GM19468 (cell line): ENCODE measurements around the gene MYT1.

Experiments used
- ATAC-seq: cut with Tn5 transposase; IDR thresholded peaks from one replicate; pipeline ENCODE4 v1.9.1; 2021; ENCODE audit warnings: mild to moderate bottlenecking, moderate library complexity, moderate number of reproducible peaks; ENCODE audit not compliant: unreplicated experiment; ENCODE audit errors: extremely low read depth

Gene MYT1

DNA sequence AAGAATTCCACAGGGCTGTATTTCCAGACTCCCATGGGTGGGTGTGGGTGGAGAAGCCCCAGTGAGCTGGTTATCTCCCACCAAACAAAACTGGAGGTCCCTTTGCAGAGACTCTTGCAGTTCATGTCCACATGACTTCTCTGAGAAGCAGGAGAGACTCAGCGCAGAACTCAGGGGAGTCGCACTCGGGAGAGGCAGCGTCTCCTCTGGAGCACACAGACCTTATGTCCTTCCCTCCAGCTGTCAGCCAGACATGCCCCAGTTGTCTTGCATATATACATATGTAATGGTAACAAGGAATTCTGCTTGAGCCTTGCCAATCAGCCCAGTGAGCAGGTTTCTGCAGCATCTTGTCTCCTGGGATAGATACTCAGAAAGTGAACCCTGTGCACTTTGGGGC, 23.8 kb downstream of the MYT1 start:
- ATAC-seq: no peak

DNA sequence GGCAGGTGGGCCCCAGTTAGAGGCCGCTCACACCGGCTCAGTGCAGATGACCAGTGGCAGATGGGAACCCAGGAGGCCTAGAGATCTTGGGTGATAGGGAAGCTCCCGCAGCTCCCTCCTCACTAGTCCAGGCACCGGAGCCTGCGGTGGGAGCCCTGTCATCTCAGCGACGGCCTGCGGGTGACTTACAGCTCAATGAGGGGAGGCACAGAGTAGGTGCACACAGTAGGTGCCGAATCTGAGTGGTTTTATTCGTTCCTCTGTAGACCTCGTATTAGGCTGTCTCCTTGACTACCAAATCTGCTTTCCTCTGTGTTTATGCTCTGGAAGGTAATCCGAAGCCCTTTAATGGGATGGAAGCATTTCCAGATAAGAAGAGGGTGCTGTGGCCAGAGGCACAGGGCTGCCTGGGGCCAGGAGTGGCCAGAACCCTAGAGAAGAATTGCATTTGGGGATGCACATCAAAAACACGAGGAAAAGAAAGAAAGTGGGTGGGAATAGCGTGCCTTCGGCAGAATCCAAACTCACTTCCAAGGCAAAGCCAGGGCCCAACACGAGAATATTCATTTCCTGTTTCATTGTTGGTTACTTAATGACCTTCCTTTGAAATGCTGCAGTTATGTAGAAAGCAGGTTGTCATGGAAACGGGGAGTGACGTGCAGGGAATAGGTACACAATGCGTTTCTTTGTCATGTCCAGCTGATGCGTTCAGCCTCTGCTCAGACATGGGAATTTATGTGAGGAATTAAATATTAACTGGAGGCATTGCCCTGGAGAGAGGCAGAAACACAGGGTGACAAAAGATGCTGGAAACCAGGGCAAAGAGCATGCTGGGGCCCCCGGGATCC, 24.7 kb downstream of the MYT1 start:
- ATAC-seq: no peak

DNA sequence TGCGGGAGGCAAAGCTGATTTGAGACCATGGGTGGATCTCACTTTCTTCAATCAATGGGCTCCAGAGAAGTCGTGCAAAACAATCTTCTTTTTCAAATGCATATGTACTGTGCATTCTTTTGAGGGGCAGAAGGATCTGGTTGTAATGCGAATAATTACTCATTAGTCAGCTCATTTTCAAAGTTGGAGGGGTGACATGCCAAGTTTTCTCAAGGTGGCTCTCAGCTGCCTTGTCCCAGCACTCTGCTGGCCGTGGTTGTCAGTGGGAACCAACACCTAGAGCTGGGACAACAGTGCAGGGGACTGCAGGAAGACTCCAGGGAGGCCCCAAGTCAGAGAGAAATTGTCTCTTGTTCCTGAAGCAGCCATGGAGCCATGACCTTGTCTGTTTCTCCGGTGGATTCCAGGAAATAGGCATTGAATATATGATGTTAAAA, 25.3 kb downstream of the MYT1 start:
- ATAC-seq: no peak

DNA sequence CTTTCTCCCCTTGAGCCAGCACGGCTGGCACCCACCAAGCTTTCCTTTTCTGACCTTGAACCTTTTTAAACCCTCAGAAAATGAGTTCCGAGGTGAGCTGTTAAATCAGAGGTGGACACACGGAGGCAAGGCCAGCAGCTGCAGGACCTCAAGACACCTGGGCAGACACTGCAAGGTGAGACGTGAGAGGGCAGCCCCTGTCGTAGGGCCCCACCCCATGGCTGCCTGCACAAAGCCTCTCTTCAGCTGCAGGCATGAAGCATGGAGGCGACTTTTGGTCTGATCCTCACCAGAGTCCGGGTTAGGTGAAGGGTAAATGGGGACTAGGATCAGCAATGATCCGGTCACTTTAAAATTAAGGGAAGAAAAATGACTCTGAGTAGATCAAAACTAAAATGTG, 25.7 kb downstream of the MYT1 start:
- no peak for ATAC-seq

DNA sequence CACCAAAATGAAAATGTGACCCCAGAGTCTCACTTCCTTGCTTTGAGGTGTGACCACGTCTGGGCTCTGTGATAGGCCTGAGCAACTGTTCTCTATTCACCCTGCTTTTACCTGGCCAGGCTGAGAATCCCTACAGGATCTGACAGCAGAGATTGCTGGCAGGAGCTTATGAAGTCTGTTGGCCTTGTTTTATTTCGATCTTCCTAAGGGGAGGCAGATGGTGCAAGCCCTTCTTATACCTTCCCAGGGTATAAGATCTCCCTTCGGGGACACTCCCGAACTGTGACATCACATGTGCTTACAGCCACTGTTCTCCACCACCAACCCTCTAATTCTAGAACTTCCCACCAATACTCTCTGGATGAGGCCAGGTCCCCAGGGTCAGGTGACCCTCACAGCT, 26.8 kb downstream of the MYT1 start:
- ATAC-seq: no peak

DNA sequence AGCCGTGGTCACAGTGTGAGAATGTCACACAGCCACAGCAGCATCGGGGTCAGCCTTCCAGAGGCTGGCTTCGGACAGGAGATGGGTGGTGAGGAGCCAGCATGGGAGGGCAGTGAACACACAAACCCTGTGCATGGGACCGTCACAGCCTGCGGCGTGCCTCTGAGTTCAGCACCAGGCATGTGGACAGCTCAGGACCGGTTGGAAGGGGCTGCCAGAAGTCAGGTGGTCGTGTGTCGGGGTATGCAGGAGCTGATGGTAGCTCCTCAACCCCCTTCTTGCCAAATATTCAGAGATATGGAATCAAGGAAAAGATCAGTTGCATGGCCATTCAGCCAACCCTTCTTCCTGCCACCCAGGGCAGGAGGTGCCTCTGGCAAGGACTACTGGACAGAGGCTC, 28.2 kb downstream of the MYT1 start:
- no peak for ATAC-seq

DNA sequence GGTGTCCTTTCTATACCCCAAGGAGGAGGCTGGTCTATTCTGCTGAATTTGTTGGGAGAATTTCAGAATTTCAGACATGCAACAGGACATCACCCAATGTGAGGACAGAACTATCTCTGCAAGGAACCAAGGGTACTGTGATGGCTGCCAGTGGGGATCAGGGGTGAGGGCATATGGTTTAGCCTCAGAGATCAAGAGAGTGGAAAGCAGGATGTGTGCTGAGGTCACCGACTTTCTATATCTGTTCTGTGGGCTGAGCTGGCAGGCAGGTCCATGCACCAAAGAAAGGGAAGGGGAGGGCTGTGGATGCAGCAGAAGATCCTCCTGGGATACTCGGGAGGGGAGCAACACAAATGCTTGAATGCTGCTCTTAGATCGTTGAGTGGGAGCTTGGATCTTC, 28.8 kb downstream of the MYT1 start:
- ATAC-seq: no peak

DNA sequence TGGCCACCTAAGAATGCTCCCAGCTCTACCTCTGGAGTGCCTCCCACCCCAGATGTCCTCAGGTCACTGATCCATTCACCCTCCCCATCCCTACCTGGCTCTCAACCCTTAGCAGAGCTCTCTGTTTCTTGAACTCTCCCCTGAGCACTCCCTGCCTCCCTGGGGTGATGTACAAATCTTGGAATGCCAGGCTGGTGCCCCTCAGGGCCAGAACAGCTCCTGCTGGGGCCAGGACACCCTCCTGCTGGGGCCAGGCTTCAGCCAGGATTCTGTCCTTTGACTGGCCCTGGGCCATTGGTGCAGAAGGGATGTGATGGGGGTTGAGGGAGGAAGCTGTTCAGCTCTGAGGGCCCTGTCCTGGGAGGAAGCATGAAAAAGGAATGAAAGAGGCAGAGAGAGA, 30.0 kb downstream of the MYT1 start:
- ATAC-seq: no peak

DNA sequence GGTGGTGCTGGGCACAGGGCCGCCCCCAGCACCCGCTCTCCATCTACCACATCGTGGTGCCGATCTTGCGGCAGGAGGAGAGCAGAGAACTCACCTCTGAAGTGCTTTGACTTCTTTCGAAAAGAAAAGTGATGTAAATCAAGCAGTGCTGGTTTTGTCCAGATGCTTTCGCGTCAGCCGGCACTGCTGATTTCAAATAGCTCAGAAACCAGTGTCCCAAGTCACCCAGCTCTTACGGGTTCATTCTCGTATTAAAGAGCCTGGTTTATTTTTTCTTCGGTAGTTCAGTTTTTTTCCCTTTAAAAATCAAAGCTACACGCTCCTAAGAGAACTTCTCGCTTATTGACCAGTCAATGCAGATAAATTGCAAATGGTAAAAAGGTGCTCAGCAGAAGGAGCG, 32.1 kb downstream of the MYT1 start:
- ATAC-seq: no peak

DNA sequence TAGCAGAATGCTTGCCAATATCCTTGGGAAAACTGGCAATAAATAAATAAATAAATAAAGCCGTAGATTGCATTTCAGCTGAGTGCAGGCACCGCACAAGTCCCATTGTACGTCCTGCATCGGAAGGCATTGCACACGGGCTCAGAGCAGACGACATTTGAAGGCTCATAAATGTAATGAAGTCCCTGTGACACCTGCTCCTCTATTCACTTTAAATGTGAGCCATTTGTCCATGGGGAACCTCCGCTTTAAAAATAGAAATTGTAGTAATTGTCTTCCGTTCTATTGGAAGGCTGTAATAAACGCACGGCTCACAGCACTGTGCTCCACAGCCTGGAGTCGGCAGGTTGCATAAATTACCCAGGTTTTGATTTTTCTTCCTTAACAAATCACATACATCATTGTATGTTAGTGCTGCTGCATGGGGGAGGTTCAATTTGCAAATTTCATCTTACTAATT, 32.6 kb downstream of the MYT1 start:
- ATAC-seq: no peak

DNA sequence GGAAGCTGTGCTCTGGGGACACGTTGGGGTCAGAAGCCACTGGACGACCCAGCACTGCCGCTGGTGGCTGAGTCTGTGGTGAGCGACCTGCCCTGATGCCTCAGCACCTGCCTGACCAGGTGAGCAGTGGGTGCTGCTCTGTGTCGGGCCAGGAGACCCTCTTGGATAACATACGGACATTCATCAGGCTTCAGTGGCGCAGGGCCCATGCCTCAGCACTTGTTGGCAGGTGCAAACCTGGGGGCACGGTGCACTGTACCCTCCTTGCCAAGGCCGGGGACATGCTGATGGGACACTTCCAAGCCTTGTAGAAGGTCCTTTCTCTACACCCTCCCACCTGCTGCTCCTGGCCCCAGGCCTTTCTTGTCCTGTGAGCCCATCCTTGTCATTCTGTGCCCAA, 34.1 kb downstream of the MYT1 start:
- no peak for ATAC-seq

DNA sequence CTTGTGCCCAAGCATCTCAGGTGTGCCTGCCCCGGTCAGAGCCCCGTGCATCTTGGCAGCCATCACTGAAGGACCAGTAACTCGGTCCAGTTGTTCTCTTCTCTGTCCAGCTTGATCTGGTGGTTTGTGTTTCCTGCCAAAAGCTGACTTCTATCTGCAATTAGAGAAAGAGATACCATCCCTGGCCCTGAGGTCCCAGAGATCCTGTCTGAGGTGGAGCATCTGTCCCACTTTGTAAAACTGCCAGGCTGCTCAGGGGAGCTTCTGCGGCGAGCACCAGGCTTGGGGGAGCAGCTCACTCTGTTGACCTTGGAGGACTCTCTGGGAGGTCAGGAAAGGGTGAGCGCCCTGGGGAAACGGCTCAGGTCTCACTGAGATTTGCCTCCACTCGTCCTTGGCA, 35.1 kb downstream of the MYT1 start:
- ATAC-seq: no peak

DNA sequence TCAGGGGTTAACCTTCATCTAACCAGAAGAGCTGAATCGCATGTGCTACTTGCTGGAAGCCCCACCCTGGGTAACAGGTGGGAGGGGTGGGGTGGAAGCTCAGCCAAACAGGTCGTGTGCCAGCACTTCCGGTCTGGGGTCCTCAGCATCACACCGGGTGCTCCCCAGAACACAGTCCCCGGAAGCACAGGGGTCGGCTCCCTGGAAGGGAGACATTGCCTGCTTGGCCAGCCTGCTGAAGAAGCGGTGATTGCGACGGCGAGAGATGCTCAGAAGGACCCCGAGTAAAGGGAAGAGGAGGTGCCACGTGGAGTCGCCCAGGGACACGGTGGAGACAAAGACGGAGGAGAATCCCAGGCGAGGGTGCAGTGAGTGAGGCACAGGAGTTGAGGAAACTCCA, 36.5 kb downstream of the MYT1 start:
- no peak for ATAC-seq

DNA sequence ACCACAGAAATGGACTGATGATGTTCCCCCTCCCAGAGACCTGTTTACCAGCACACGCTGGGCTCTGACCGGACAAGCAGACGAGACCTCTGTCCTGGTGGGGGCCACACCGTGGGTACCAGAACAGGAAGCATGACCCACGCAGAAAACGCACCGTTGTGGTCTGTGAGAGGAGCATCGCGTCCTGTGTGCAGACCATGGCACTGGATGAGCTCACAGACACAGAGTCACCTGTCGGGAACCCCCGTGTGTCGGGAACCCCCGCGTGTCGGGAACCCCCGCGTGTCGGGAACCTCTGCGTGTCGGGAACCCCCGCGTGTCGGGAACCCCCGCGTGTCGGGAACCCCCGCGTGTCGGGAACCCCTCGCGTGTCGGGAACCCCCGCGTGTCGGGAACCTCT, 37.4 kb downstream of the MYT1 start:
- no peak for ATAC-seq

DNA sequence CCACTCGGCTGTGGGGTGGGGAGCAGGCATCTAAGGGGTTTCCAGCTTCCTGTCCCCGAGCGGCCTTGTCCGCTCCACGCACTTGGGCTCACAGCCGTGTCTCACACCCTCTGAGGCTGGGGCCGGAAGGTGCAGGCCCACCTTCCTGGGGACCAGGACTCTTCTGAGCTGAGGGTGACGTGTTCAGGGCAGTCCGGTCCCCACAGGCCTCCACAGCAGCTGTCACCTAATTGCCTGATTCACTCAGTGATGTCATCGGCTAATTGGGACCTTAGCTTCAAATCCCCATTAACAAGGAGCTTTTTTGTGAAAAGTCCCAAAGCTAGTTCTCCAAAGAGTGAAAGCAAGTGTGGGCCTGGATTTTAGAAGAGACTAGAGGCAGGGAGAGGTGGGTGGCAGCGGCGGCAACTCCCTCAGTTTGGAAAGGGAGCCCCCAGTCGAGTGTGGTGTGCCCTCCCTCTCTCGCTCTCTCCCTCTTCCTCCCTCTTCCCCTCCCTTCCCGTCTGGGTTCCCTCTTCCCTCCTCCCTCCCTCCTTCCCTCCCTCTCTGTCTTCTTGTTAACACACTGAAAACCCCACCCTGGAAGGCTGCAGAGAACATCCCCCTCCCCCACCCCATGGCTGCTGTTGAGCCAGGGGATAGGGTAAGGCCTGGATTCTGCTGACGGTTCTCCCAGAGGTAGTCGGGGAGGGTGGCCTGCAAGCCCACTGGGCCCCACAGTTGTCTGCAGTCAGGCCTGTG, 39.0 kb downstream of the MYT1 start:
- ATAC-seq: no peak

DNA sequence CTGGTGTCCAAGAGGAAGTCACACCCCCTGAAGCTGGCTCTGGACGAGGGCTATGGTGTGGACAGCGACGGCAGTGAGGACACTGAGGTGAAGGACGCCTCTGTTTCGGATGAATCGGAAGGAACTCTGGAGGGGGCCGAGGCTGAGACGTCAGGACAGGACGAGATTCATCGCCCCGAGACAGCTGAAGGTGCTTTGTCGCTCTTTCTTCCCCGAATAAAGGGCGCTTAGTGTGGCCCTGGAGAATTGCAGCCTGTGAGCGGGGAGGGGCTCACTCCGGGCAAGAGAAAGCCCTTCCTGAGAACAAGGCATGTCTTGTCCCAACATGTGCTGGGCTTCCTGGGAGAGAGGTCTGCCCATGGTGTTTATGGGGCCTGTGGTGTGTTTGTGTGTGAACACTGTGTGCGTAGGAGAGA, 41.4 kb downstream of the MYT1 start:
- no peak for ATAC-seq

DNA sequence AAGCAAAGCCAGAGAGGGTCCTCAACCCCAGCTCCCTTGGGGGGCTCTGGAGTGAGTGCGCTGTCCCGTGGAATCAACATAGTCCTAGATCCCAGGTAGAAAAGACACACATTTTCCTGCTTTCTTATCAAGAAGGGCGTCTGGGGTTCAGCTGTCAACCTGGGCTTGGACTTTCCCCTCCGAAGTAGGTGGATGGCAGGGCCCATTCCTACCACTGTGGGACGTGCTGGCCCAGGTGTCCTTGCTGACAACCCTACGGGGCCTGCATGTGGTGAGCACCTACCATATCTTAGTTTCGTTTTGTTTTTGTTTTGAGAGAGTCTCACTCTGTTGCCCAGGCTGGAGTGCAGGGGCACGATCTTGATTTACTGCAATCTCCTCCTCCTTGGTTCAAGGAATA, 42.4 kb downstream of the MYT1 start:
- no peak for ATAC-seq

DNA sequence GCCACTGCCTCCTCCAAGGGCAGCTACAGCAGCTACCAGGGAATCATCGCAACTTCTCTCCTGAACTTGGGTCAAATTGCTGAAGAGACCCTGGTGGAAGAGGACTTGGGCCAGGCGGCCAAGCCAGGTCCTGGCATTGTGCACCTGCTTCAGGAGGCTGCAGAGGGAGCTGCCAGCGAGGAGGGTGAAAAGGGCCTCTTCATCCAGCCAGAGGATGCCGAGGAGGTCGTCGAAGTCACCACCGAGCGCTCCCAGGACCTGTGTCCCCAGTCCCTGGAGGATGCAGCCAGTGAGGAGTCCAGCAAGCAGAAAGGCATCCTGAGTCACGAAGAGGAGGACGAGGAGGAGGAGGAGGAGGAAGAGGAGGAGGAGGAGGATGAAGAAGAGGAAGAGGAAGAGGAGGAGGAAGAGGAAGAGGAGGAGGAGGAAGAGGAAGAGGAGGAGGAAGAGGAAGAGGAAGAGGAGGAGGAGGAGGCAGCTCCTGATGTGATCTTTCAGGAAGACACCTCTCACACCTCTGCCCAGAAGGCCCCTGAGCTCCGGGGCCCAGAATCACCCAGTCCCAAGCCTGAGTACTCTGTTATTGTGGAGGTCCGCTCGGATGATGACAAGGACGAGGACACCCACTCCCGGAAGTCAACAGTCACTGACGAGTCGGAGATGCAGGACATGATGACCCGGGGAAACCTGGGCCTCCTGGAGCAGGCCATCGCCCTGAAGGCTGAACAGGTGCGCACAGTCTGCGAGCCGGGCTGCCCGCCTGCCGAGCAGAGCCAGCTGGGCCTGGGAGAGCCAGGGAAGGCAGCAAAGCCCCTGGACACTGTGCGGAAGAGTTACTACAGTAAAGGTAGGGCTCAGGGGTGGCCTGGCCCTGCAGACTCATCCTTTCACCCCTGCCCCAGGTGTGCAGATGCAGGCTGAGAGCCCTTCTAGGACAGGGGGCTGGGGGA, 43.7 kb downstream of the MYT1 start:
- ATAC-seq: no peak

DNA sequence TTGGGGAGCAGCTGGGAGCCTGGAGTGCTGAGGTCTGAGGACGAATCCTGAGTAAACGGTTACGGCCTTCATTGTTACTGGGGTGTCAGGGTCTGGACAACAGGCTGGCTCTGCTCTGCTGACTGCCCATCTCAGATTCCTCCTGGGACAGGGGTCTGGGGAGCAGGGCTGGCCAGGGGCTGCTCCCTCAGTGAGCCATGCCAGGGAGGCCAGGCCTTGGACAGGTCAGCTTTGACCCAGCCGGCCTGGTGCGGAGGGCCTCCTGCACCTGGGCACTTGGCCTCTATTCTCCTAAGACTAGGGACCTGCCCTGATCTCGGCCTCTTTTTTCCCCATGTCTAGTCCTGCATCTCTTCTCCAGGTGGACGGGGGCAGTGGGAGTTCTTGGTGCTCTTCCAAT, 44.9 kb downstream of the MYT1 start:
- ATAC-seq: no peak

DNA sequence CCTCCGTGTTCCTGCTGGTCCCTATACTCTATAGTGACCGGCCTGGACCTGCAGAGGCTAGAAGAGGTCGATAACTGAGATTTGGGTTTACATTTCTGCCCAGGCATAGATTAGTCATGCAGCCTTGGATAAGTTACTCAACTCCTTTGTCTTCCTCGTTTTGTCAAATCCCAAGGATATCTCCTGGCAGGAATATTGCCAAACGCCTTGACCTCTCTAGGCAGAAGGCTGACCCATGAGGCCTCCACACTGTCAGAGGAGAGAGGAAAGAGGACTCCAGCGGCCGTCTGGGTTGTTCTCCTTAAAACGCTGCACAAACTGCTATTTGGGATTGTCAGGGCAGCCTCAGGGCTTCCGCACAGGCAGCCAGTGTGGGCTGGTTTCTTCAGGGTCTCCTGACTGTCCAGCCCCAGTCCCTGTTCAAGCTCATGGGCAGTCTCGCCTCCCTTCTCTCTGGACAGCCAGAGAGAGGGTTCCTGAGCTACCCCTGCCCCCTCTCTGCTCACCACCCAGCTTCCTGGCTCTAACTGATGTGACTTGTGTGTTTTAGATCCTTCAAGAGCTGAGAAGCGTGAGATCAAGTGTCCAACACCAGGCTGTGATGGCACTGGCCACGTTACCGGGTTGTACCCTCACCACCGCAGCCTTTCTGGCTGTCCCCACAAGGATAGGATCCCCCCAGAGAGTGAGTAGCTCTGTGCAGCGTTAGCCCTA, 46.6 kb downstream of the MYT1 start:
- no peak for ATAC-seq
